ENCODE data around the gene PTPN21. TPM values are rescaled to one million over a fixed set of nuclear protein-coding genes. Genes with fewer than 3 reads are reported as not detected.
A peak's percentile ranks its signal among the peaks of the same experiment; 100 is the strongest.

The PTPN21 gene
- polyA plus RNA-seq, 3 donors, result not detected

DNA sequence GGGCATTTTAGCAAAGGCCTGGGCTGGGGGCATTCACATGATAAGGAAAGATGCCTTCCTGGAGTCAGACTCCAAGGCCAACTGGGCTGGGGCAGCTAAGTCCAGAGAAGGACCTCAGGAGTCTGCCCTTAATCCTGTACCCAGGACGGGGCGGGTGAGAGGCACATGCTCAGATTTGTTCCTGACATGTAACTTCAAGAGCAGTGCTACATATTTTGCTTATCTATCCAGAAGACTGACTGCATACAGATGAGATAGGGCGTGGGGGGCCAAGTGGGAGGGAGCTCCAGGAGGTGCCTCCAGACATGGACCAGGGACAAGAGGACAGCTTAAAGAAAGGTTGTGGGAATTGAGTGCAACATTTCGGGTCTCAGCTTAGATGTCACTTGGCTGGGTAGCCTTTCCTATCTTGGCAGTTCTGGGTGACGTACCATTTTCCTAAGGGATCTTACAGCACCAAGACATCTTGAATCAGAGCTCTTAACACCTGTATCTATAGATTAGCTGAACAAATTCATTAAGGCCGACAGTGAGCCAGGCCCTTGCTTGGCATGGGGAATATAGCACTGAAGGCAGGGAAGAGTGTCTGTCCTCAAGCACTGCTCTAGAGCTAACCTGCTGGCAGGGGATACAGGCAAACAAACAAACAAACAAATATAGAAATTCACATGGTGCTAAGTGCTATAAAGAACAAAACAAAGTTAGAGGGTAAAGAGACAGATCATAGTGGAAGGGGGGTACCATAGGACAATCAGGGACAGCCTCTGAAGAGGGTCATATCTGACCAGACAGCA is 61.2 kb downstream of the PTPN21 start:
- Mint-ChIP-seq H3K9me3 (peaks cover 0 to 2% (median 0%) of the 10 kb centered on the region in 7 donors), H3K27me3 (ENCODE audit: low read depth in 3 of 3) (peaks cover 4 to 11% (median 10%) of the 10 kb centered on the region in 3 donors), H3K4me3 (no peak overlapping the region), H3K4me1 (peaks cover 5% of the 10 kb centered on the region), H3K36me3 (no peaks in the 10 kb centered on the region), H3K27ac (peak overlapping the region in 2 of 7 donors; percentile 56 to 69)
- Histone ChIP-seq H3K27me3 (ENCODE audit: control insufficient read depth in 2 of 2, insufficient read depth in 2 of 2, low read length in 2 of 2) (no peaks in the 10 kb centered on the region), H3K4me2 (replicated peaks; ENCODE audit: extremely low read depth, low read length, poor library complexity, severe bottlenecking) (no peak overlapping the region), H4K20me1 (ENCODE audit: insufficient read depth, low read length) (no peaks in the 10 kb centered on the region), H3K9me3 (replicated peaks in 1 of 2; ENCODE audit: control insufficient read depth in 1 of 2, insufficient read depth in 1 of 2, low read length in 2 of 2) (no peaks in the 10 kb centered on the region), H3K4me1 (ENCODE audit: control insufficient read depth in 1 of 2, insufficient read depth in 2 of 2, low read length in 2 of 2) (peaks cover 0 to 4% of the 10 kb centered on the region in 2 donors), H3K36me3 (replicated peaks in 1 of 2; ENCODE audit: control insufficient read depth in 1 of 2, insufficient read depth in 2 of 2, low read length in 2 of 2) (no peaks in the 10 kb centered on the region), H3K27ac (ENCODE audit: low read depth in 1 of 2, low read length in 2 of 2) (no peak overlapping the region), H3K9ac (ENCODE audit: insufficient read depth, low read length, poor library complexity, severe bottlenecking) (no peak overlapping the region), H3K79me2 (ENCODE audit: insufficient read depth, low read length) (no peaks in the 10 kb centered on the region), H2AFZ (ENCODE audit: insufficient read depth, low read depth, low read length, poor library complexity, severe bottlenecking) (no peak overlapping the region), H3K4me3 (replicated peaks in 1 of 3; ENCODE audit: low read depth in 2 of 3, low read length in 3 of 3) (no peak overlapping the region)
- intact Hi-C loops (cut with micrococcal nuclease), result no loop called here
- 84% methylated on average over 2 of the region's 6 CpGs for WGBS (ENCODE audit: insufficient coverage)
- TF ChIP-seq, protein P1, sequence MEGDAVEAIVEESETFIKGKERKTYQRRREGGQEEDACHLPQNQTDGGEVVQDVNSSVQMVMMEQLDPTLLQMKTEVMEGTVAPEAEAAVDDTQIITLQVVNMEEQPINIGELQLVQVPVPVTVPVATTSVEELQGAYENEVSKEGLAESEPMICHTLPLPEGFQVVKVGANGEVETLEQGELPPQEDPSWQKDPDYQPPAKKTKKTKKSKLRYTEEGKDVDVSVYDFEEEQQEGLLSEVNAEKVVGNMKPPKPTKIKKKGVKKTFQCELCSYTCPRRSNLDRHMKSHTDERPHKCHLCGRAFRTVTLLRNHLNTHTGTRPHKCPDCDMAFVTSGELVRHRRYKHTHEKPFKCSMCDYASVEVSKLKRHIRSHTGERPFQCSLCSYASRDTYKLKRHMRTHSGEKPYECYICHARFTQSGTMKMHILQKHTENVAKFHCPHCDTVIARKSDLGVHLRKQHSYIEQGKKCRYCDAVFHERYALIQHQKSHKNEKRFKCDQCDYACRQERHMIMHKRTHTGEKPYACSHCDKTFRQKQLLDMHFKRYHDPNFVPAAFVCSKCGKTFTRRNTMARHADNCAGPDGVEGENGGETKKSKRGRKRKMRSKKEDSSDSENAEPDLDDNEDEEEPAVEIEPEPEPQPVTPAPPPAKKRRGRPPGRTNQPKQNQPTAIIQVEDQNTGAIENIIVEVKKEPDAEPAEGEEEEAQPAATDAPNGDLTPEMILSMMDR (IDR thresholded peaks at IDR 0.05), result no peak
- DNase-seq, result no peak

DNA sequence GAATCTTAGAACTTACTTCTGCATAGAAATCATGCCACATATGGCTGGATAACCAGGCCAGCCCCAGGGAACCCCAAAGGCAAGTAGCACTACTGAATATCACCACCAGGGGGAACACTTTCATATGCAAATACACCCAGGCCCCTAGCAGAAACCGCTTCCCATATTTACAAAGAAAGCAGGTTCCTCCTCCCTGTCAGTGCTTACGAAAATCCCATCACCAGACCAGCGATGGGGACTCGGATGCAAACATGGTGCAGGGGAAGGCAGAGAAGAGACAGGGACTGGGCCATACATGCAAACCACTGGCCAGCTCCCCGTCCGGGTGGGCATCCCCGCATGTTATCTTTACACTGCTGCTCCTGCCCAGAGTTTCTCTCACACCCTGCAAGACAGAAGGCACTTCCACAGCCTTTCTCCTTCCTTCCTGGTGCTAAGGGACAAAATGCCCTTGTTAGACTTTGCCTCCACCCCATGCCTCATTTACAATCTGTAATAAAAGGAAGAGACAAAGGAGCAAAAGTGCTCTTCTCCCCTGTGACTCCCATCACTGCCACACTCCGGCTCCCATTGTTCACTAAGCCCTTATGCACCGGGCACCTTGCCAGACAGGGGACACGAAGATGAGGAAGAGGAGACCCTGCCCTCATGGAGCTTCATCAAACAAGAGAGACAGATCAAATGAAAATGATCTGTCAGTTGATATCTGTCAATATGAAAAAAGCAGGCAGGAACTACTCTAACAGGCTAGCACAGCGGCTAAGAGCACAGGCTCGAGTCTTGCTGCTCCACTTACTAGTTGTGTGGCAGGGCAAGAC is 62.3 kb downstream of the PTPN21 start:
- TF ChIP-seq, protein P1 (IDR thresholded peaks at IDR 0.05), result peak; percentile 87
- Histone ChIP-seq H4K20me1 (ENCODE audit: insufficient read depth, low read length) (no peaks in the 10 kb centered on the region), H3K9me3 (replicated peaks in 1 of 2; ENCODE audit: control insufficient read depth in 1 of 2, insufficient read depth in 1 of 2, low read length in 2 of 2) (no peaks in the 10 kb centered on the region), H2AFZ (ENCODE audit: insufficient read depth, low read depth, low read length, poor library complexity, severe bottlenecking) (peak overlapping the region; percentile 23), H3K36me3 (replicated peaks in 1 of 2; ENCODE audit: control insufficient read depth in 1 of 2, insufficient read depth in 2 of 2, low read length in 2 of 2) (no peaks in the 10 kb centered on the region), H3K27ac (ENCODE audit: low read depth in 1 of 2, low read length in 2 of 2) (no peak overlapping the region), H3K9ac (ENCODE audit: insufficient read depth, low read length, poor library complexity, severe bottlenecking) (no peak overlapping the region), H3K27me3 (ENCODE audit: control insufficient read depth in 2 of 2, insufficient read depth in 2 of 2, low read length in 2 of 2) (no peaks in the 10 kb centered on the region), H3K4me1 (ENCODE audit: control insufficient read depth in 1 of 2, insufficient read depth in 2 of 2, low read length in 2 of 2) (peaks cover 0 to 4% of the 10 kb centered on the region in 2 donors), H3K4me3 (replicated peaks in 1 of 3; ENCODE audit: low read depth in 2 of 3, low read length in 3 of 3) (no peak overlapping the region), H3K4me2 (replicated peaks; ENCODE audit: extremely low read depth, low read length, poor library complexity, severe bottlenecking) (peak overlapping the region; percentile 39), H3K79me2 (ENCODE audit: insufficient read depth, low read length) (no peaks in the 10 kb centered on the region)
- Mint-ChIP-seq H3K27me3 (ENCODE audit: low read depth in 3 of 3) (peaks cover 2 to 9% (median 8%) of the 10 kb centered on the region in 3 donors), H3K4me3 (peak overlapping the region in 1 of 2 donors; percentile 43), H3K9me3 (peaks cover 0 to 2% (median 0%) of the 10 kb centered on the region in 7 donors), H3K27ac (peak overlapping the region in 1 of 7 donors; percentile 2), H3K4me1 (peaks cover 5% of the 10 kb centered on the region), H3K36me3 (no peaks in the 10 kb centered on the region)
- 34% methylated on average over 6 of the region's 12 CpGs for WGBS (ENCODE audit: insufficient coverage)
- intact Hi-C loops (cut with micrococcal nuclease), result no loop called here
- peak; percentile 71 to 78 (median 73) for DNase-seq
